Activated CD8-positive, alpha-beta memory T cell treated with anti-CD3 and anti-CD28 coated beads, Interleukin-2, amount 10 ng/mL, durations not matched to agents 7 days and 5 days (primary cell): ENCODE results near the gene LBHD2. TPM values are rescaled to one million over a fixed set of nuclear protein-coding genes. Genes with fewer than 3 reads are reported as not detected.

Source experiments
- ATAC-seq: fragments of 150-1000 bp; cut with Tn5 transposase; one replicate; pipeline ENCODE4 v1.10.0; 2021; ENCODE audit warnings: moderate library complexity
- CTCF ChIA-PET: fragments of 350-600 bp; sonication (Branson Sonifier 250); formaldehyde crosslinking; loops from one replicate; lab custom pipeline; 2021; ENCODE audit warnings: antibody characterized with exemption; lab: Charles Lee
- DNase-seq: peaks from one replicate; pipeline ENCODE4 v3.0.0-alpha.2; 2020
- H3K27ac Mint-ChIP-seq: one replicate; pipeline ENCODE4 v1.8.0; 2021; ENCODE audit warnings: mild to moderate bottlenecking, mixed read lengths
- H3K27me3 Mint-ChIP-seq: one replicate; pipeline ENCODE4 v1.8.0; 2021; ENCODE audit warnings: mixed read lengths
- H3K36me3 Mint-ChIP-seq: one replicate; pipeline ENCODE4 v1.8.0; 2021; ENCODE audit warnings: mild to moderate bottlenecking, mixed read lengths
- H3K4me1 Mint-ChIP-seq: one replicate; pipeline ENCODE4 v1.8.0; 2021; ENCODE audit warnings: mixed read lengths
- H3K4me3 Mint-ChIP-seq: one replicate; pipeline ENCODE4 v1.8.0; 2021; ENCODE audit warnings: mild to moderate bottlenecking, moderate library complexity, mixed read lengths
- H3K9me3 Mint-ChIP-seq: one replicate; pipeline ENCODE4 v1.8.0; 2022; ENCODE audit warnings: low read depth, mixed read lengths
- total RNA-seq, 2 experiments: library from RNA; stranded (reverse); gene quantifications; one replicate each; pipeline ENCODE4 v1.2.3, GENCODE V29; 2021

The LBHD2 gene
- total RNA-seq, 2 experiments from 2014 or later: not detected

DNA sequence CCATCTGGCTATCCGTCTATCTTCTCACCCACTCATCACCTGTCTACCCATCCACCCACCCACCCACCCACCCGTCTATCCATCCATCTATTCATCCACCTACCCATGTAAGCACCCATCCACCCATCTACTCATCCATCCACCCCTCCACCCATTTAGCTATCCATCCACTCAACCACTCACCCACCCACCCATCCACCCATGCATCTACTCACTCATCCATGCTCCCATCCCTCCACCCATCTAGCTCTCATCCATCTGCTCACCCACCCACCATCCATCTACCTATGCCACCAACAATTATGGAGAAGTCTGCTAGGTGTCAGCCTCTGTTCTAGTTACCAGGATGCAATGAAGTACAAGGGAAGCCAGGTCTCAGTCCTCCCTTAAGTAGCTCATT is 50.4 kb downstream of the LBHD2 start:
- no peaks in the 10 kb centered on the region for H3K9me3 Mint-ChIP-seq
- H3K27ac Mint-ChIP-seq: no peak overlapping the region
- ATAC-seq (no peak), DNase-seq (no peak)
- H3K4me3 Mint-ChIP-seq: no peak overlapping the region
- no peaks in the 10 kb centered on the region for H3K27me3 Mint-ChIP-seq
- CTCF ChIA-PET: no interaction called here
- H3K4me1 Mint-ChIP-seq: no peaks in the 10 kb centered on the region
- no peaks in the 10 kb centered on the region for H3K36me3 Mint-ChIP-seq

GRCh38 chr14:103134919-103135318 is 50.9 kb downstream of the LBHD2 start:
- Mint-ChIP-seq H3K36me3 (no peaks in the 10 kb centered on the region), H3K4me3 (no peak overlapping the region), H3K27ac (no peak overlapping the region), H3K4me1 (no peaks in the 10 kb centered on the region), H3K27me3 (peaks cover 4% of the 10 kb centered on the region), H3K9me3 (no peaks in the 10 kb centered on the region)
- DNase-seq: no peak
- ATAC-seq: no peak
- CTCF ChIA-PET: no interaction called here

DNA sequence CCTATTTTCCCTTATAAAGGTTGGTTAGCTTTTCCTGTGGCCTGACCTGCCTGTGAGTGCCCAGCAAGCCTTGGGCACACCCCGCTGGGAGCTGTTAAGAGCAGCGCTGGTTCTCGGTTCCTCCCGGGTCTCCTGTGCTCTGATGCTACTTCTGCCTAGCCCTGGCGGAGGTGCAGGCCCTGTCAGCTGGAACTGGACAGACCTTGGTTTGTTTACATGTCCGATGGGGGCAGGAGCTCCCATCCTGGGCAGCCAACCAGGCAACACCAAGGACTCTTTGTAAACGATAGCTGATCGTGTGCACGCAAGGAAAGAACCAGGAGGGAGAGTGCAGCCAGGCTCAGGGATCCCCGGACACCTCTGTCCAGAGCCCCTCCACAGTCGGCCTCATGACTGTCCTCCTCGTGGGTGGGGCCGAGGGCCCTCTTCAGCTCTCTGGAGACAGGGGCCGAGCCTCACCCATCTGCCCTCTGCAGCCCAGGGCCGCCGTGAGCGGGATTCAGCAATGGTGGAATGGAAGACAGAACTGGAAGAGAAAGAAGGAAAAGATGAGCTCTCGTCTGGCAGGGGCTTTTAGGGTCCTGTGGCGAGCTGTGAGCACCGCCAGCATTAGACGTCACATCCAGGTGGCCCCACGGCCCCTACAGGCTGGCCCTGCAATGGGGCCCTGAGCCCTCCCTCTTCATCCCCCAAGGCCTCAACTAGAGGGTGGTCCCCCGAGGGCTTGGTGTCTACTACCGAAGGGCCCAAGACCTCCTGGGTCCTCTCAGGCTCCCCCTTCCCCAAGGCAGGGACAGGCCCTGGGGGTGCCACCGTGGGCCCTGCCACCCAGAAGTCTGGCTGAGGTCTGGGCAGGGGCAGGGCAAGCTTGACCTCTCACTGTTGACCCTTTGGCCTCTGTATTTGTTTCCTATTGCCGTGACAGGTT is 51.6 kb downstream of the LBHD2 start:
- ATAC-seq (no peak), DNase-seq (no peak)
- Mint-ChIP-seq H3K9me3 (no peaks in the 10 kb centered on the region), H3K4me3 (no peak overlapping the region), H3K27ac (no peak overlapping the region), H3K36me3 (no peaks in the 10 kb centered on the region), H3K27me3 (peaks cover 6% of the 10 kb centered on the region), H3K4me1 (no peaks in the 10 kb centered on the region)
- CTCF ChIA-PET: no interaction called here

DNA sequence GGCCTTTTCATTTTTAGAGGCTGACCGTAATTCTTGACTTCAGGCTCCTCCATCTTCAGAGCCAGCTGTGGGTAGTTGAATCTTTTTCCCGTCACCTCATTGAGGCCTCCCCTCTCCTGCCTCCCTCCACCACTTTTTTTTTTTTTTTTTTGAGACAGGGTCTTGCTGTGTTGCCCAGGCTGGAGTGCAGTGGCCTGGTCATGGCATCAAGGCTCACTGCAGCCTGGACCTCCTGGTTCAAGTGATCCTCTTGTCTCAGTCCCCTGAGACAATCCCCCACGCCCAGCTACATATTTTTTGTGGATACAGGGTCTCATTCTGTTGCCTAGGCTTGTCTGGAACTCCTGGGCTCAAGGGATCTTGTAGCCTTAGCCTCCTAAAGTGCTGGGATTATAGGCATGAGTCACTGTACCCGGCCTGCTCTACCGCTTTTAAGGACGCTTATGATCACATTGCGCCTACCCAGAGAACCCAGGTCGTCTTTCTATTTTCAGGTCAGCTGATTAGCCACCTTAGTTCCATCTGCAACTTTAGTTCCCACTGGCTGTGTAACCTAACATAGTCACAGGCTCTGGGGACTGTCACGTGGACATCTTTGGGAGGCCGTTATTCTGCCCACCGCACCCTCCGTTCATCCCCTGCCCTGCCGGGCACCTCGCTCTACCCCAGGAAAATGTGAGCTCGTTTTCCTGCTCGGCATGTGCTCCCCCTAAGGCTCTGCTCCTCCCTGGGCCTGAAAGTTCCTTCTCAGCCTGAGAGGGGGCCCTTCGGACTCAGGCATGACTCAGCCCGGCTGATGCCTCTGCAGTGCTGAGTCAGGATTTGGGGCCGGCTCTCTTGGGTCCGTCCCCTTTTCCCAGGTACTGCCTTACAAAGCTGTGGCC is 52.6 kb downstream of the LBHD2 start:
- H3K27me3 Mint-ChIP-seq: peaks cover 13% of the 10 kb centered on the region
- DNase-seq (no peak), ATAC-seq (no peak)
- H3K4me3 Mint-ChIP-seq: no peak overlapping the region
- H3K36me3 Mint-ChIP-seq: no peaks in the 10 kb centered on the region
- no peaks in the 10 kb centered on the region for H3K4me1 Mint-ChIP-seq
- CTCF ChIA-PET: interaction anchor here (0.9 kb wide), 1 partner anchor 32 kb away, joined by 3 read pairs; no protein-coding TSS in a partner anchor
- H3K9me3 Mint-ChIP-seq: no peaks in the 10 kb centered on the region
- no peak overlapping the region for H3K27ac Mint-ChIP-seq

DNA sequence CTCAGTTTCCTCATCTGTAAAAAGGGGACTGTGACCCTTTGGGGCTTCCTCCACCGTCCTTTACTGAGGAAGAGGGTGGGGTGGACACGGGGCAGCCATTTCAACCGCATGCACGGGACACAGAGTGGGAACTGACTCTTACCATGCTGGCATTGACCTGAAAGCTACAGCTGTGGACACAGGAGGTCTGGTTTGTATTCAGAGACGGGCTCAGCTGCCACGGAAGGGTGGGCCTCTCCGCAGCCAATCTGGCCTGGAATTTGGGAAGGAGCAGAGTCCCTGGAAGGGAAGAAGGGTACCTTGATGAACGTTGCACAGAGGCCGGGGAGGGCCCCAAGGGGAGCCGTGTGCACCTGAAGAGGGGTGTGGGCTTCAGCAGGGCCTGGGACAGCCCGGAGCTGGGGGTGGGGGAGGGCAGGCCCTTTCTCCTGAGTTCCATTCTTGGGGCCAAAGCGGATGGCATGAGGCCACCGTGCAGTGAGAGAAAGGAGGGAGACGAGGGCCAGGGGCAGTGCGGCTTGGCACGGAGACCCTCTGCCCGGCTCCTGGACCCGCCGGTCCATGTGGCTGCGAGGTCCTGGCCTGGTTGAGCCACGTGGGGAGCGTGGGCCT is 53.8 kb downstream of the LBHD2 start:
- Mint-ChIP-seq H3K36me3 (no peaks in the 10 kb centered on the region), H3K4me1 (no peaks in the 10 kb centered on the region), H3K9me3 (no peaks in the 10 kb centered on the region), H3K27ac (no peak overlapping the region), H3K4me3 (no peak overlapping the region), H3K27me3 (peaks cover 23% of the 10 kb centered on the region)
- DNase-seq (no peak), ATAC-seq (no peak)
- CTCF ChIA-PET: interaction anchor here (0.9 kb wide), 1 partner anchor 33 kb away, joined by 3 read pairs; no protein-coding TSS in a partner anchor

GRCh38 chr14:103138301-103139131 is 54.5 kb downstream of the LBHD2 start:
- Mint-ChIP-seq H3K4me3 (no peak overlapping the region), H3K36me3 (no peaks in the 10 kb centered on the region), H3K27ac (no peak overlapping the region), H3K9me3 (no peaks in the 10 kb centered on the region), H3K4me1 (no peaks in the 10 kb centered on the region), H3K27me3 (peaks cover 29% of the 10 kb centered on the region)
- CTCF ChIA-PET: no interaction called here
- ATAC-seq: no peak
- no peak for DNase-seq

DNA sequence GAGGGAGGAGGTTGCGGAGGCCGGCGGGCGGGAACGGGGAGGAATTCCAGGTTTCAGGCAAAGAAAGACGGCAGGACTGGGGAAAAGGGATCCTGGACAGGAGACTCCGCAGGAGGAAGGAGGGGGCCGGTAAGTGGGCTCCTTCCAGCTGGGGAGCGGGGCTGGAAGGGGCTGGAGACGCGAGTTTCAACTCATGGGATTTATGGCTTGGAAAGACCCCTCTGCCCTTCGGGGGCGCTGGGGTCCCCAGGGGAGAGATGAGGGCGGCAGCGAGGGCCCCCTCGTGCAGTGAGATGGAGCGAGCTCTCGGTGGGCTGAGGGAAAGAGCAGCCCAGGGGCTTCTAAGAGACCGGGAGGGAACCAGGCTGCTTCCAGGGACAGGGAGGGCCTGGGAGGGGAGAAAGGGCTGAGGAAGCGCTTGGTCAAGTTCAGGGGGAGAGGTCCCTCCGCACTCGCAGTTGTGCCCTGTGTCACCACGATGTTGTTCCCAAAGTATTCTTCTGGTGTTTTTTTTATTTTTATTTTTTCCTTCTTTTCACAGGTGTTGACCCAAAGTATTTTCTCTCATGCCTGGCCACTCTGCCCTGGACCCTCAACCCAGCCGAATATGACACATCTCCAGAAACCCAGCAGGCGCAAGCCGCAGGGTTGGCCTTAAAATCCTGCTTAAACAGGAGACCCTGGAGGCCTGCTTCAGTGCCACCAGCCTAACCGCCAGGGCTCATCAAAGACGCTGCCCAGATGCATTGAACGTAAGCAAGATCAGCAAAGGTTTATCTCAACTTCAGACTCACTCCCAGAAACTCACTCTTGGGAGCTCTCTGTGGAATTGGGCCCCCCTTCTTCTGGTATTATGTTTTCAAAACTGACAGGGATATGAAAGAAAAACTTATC is 55.4 kb downstream of the LBHD2 start:
- peaks cover 32% of the 10 kb centered on the region for H3K27me3 Mint-ChIP-seq
- no peak overlapping the region for H3K4me3 Mint-ChIP-seq
- H3K9me3 Mint-ChIP-seq: no peaks in the 10 kb centered on the region
- no peak overlapping the region for H3K27ac Mint-ChIP-seq
- H3K4me1 Mint-ChIP-seq: no peaks in the 10 kb centered on the region
- DNase-seq (no peak), ATAC-seq (no peak)
- CTCF ChIA-PET: no interaction called here
- no peaks in the 10 kb centered on the region for H3K36me3 Mint-ChIP-seq

Other genes with a start within 250 kb of the LBHD2 start
- gene AMN, start 161.5 kb upstream of the LBHD2 start, total RNA-seq: under 1 TPM; 0.35 to 0.53 TPM
- under 1 TPM; 0.35 to 0.56 TPM for gene CDC42BPB, start 26.7 kb upstream of the LBHD2 start, total RNA-seq
- gene EXOC3L4, start 10.5 kb downstream of the LBHD2 start, total RNA-seq: not detected
- 1 to 10 TPM in 1 of 2 experiments, not detected in 1; 2.1 TPM for gene TNFAIP2, start 39.3 kb downstream of the LBHD2 start, total RNA-seq